Measurements from ENCODE around the gene AMPH. TPM values are rescaled to one million over a fixed set of nuclear protein-coding genes. Genes with fewer than 3 reads are reported as not detected.

AMPH gene
- 4.9 TPM for total RNA-seq

DNA sequence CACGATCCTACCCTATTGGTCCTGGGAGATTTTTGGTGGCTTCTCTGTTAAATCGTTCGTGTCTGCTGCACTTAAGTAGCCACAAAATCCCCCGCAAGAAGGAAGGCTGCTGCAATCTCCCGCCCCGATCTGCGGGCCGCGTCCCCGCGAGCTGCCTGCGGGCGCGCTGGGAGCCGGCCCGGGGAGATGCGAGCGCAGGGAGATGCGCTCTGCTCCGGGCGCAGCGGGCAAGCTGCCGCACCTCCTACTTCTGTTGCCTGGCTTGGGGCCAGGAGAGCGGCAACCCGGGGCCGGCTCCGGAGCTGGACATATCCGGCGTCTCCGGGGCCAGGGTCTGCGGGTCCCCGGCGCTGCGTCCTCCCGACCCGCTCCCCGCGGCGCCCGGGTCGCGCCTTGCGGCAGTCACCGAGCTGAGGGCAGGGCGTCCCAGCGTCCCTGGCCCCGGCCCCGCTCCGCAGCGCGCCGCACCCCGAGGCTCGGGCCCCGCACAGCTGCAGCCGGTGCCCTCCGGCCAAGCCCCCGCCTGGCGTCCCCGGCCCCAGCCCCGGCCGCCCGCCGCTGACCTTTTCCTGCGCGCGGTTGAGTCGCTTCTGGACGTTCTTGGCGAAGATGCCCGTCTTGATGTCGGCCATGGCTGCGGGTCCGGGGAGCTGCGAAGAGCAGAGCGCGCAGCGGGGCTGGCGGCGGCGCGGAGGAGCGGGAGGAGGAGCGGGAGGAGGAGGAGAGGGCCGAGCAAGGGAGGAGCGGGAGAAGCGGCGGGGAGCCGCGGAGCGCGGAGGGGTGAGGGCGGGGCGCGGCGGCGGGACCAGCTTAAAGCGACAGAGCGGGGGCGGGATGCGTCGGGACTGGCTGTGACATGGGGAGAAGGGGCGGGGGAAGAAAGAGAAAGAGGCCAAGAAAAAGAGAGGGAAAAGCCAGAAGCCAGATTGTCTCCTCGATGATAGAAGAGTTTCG is at the start of gene AMPH:
AMPH (minus strand) TSS at position 654 of the 954 bp plus-strand sequence; CDS start at position 632, 22 bp downstream.
- DNase-seq (ENCODE audit: low spot score), result peak; percentile 17

DNA sequence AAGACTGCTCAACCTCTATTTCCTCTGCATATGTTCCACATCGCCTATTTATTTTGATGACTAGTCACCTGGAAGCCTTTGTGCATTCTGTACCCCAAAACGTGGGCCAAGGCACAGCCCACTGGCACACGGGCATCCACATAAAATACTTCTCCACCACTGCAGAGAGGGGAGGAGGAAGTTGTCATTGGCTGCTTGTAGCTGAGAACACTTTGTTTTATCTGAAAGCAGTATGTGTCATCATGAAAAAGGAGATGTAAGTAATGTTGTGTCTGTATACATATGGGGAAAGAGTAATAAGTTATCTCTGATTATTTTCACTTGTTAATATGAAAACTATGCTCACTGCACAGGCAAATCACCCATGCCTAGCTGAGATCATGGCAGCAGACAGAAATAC is 48.2 kb upstream of the AMPH start:
- no peak for DNase-seq (ENCODE audit: low spot score)

DNA sequence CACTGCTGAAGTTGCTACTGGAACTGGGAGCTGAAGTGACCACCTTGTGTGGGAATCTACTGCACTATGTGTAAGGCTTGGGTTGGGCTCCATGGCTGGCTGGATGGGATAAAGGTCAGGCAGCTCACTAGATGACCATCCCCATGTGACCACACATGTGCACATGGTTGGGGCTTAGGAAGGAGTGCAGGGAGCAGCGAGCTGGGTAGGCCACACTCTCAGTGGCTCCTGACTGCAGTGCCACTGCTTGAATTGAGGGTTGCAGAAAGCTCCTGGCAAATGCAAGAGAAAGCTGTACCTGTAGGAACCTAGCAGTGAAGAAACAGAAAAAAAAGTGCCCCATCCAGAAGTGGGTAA is 47.5 kb upstream of the AMPH start:
- no peak for DNase-seq (ENCODE audit: low spot score)

DNA sequence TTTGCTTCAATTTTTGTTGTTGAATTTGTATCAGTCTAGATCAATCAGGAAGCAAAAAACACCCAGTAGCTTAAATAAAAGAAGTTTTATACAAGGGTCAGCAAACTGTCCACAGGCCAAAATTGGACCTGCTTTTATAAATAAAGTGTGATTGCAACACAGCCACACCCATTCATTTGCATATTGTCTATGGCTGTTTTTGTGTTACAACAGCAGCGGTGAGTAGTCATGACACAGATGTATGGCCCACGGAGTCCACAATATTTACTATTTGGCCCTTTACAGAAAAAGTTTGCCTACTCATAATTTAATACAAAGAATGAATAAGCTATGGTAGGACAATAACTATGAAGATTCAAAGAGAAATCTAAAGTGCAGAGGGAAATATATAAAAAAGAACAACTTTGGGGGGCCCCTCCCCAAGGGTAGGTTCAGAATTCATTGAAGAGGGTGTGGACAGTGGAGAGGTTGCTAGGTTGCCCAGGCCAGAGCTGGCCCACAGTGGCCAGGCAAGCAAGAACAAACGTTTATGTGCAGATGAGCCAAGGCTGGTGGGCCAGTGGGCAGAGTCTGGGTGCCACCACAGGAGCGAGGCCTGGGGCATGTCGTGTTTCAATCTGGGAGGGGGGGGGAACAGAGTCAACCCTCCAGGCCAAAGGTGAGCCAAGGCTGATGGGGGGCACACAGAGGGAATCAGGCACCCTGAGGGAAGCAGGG is 47.0 kb upstream of the AMPH start:
- no peak for DNase-seq (ENCODE audit: low spot score)

DNA sequence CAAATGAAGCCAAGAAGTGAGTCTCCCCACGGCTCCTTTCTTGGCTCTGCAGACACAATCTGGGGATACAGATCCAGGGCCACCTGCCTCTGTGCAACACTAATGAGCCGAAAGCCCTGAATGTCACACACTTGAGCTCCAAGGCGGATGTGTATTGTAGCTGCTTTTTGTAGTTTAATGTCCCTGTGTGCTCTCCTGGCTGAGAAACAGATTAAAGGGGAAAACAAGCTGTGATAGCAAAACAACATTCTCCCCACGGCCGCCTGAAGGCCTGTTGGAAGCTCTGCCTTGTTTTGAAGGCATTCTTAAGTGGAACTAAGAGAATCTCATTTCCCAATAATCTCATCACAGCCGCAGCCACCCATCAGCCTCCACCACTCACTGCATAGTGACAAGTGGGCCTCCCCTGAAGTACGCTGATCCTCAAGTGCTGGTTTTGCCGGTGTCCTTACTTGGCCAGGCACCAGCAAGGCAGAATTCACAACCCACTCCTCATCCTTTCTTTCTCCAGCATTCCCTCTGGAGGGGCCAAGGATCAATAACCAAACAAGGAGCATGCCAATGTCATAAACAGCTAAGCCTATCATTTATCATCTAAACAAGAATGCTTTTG is 44.4 kb upstream of the AMPH start:
- DNase-seq (ENCODE audit: low spot score), result no peak

DNA sequence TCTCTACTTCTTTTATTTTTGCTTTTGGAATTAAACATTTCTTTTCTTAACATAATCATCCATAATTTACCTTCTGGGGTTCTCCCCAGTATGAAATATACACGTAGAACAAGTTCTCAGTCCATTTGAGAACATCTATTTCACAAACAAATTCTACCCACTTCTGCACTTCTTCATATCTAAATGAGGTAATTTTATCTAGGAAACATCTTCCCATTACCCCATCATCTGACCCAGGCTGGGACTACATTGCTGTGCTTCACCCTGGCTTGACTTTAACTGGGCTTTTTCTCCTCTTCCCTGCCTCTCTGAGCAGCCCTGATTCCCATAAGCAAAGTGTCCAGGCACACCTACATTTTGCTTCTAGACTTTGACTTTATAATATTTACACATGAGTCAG is 43.3 kb upstream of the AMPH start:
- DNase-seq (ENCODE audit: low spot score), result no peak

DNA sequence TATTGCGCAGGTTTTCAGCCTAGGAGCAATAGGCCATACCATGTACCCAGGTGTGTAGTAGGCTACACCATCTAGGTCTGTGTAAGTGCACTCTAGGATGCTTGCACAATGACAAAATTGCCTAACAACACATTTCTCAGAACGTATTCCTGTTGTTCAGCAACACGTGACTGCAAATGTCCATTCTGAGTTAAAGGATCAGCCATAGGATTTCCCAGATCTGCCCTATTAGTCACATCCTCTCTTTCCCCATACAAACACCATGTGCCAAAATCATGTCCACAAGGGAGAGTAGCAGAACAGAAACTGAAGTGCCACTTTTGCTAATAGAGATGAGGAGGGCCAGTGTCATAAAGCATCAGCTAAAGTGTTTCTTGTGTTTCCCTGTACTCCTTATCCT is 42.6 kb upstream of the AMPH start:
- DNase-seq (ENCODE audit: low spot score), result no peak

DNA sequence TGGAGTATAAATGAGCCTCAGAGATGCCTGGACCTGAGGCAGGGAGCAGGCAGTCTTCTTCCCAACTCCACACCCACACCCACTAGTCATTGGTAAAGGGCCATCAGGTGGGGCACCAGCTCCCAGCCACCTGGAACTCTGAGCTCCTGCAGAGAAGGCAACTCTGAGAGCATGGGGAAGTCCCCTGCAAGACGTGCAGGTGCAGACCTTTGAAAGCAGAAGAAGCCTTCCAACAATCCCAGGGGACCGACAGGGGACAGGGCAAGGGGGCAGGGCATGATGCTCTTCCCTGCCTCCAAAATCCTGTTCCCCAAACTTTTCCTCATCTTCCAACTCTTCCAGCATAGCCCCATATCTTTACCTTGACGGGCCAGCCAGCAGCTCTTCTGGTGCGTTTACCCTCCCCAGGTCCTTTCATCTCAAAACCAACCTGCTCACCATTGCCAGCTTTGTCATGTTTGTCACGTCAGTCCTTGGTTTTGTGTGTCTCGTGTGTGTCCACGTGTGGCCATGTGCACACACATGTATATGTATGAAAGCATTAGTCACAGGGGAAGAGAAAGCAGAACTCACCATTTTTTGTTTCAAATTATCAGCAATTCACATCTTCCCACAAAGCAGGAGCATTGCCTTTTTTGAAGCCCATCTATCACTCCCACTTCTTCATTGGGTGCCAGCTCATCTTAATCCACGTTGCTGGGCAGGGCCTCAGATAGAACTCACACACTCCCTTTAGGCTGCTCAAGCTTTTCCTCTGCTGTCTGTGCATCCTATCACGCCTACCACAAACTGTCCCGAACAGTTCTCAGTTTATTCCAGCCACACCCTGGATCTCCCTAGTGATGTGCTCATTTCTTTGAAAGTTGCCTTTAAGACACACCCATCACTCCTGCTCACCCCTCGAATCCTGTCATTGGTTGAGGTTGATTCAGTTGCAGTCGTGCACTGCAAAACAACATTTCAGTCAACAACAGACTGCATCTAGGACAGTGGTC is 41.0 kb upstream of the AMPH start:
- no peak for DNase-seq (ENCODE audit: low spot score)

DNA sequence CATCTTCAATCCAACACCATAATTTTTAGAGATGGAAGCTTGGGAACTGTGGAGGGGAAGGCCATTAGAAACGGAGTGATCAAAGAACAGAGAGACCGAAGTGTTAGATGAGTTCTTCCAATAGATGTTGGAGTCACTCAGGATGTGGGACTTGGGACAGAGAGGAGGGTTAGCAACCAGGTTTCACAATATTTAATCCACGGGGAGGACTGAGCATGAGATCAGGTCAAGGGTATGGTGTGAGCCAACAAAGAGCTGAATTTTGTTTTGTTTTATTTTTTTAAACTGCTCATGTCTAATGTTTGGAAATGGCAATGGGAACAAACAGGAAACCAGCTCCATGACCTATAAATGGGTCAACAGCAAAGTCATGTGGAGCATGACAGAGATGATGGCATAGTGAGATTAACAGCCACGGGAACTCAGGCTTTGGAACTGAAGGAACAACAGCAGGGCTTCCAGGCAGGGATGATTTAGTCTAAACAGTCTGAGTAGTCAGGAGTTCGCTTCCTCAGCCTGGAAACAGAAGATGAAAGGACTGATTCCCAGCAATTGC is 38.9 kb upstream of the AMPH start:
- no peak for DNase-seq (ENCODE audit: low spot score)

DNA sequence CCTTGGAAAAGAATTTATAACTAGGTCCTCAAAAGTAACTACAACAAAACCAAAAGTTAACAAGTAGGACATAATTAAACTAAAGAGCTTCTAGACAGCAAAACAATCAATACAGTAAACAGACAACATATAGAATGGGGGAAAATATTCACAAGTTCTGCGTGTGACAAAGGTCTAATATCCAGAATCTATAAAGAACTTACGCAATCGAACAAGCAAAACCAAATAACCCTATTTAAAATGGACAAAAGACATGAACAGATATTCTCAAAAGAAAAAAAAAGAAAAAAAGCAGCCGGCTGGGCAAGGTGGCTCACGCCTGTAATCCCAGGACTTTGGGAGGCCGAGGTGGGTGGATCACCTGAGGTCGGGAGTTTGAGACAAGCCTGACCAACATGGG is 33.8 kb upstream of the AMPH start:
- DNase-seq (ENCODE audit: low spot score), result no peak

DNA sequence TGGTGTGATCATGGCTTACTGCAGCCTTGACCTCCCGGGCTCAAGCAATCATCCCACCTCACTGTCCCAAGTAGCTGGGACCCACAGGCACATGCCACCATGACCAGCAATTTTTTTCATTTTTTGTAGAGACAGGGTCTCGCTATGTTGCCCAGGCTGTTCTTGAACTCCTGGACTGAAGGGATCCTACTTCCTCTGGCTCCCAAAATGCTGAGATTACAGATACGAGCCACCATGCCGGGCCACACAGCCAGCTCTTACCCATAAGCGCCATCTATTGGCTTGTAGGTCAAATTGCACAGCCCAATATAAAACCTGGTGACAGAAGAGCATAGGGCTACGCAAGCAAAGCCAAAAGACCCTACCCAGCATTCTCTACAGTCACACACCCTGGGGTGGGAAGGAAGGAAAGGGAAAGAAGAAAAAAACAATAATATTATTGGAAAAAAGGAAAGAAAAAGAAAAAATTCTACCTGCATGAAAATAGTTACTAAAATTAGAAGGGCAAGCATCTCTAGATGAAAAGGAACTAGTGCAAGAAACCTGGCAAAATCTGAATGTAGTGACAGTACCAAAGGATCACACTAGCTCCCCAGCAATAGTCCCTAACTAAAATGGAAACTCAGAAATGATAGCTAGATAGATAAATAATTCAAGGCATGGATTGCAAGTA is 29.4 kb upstream of the AMPH start:
- DNase-seq (ENCODE audit: low spot score), result no peak

DNA sequence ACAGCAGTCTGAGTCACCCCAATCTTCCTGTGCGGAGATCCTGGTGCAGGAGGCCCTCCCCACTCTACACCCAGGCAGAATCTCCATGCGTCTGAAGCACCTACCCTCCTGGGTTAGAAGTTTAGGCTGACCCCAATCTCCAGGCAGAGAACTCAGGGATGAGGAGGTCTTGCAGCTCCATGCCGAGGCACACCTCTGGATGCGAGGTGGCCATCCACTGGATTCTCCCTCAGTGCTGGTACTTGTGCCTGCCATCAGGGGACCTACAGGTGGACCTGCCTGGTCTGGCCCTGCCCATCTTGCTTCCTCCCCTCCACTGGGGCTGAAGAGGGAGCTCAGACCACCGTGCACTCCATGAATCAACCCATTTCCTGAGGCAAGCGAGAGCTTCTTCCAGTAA is 28.8 kb upstream of the AMPH start:
- DNase-seq (ENCODE audit: low spot score), result no peak

DNA sequence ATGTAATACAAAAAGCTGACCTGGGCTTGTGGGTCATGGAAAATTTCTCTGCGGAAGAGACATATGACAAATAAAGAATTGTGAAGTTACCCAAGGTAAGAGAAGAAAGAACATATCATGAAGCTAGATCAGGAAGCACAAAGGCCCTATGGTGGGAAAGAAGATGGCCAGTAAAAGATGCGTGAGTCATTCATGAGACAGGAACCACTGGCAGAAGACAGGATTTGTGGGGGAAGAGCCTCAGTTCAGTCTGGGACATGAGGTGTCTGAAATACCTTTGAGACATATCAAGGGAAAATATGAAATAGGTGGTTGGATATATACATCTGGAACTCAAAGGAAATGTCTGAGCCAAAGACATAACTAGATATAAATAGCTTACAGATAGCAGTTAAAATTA is 27.7 kb upstream of the AMPH start:
- DNase-seq (ENCODE audit: low spot score), result no peak

DNA sequence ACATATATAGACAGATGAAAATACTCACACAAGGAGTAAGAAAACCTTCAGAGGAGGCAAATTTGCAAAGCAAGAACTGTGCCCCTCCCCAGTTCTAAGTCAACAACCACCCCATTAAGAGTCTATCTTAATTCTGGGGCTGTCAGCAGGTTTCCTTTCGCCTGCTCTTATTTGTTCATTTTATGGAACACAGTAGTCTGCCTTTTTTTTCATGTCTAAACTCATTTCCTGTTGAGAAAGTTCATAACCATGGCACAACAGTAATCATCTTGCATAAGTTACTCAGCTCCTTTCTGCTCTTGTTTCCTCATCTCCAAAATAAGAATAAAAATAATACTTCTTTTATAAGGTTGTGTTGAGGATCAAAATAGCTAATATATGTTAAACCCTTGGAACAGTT is 25.8 kb upstream of the AMPH start:
- DNase-seq (ENCODE audit: low spot score), result no peak

DNA sequence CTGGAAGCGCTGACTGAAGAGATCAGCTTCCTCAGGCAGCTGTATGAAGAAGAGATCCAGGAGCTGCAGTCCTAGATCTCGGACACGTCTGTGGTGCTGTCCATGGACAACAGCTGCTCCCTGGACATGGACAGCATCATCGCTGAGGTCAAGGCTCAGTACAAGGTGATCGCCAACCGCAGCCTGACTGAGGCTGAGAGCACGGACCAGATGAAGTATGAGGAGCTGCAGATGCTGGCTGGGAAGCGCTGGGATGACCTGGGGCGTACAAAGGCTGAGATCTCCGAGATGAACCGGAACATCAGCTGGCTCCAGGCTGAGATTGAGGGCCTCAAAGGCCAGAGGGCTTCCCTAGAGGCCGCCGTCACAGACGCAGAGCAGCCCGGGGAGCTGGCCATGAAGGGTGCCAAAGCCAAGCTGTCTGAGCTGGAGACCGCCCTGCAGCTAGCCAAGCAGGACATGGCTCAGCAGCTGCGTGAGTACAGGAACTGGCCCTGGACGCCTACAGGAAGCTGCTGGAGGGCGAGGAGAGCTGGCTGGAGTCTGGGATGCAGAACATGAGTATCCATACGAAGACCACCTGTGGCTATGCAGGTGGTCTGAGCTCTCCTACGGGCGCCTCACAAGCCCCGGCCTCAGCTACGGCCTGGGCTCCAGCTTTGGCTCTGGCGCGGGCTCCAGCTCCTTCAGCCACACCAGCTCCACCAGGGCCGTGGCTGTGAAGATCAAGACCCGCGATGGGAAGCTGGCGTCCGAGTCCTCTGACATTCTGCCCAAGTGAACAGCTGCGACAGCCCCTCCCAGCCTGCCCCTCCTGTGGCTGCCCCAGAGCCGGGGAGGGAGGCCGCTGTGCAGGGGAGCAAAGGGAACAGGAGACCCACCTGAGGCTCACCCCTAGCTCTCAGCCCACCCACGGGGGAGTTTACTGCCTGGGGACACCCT is 24.9 kb upstream of the AMPH start:
- no peak for DNase-seq (ENCODE audit: low spot score)

DNA sequence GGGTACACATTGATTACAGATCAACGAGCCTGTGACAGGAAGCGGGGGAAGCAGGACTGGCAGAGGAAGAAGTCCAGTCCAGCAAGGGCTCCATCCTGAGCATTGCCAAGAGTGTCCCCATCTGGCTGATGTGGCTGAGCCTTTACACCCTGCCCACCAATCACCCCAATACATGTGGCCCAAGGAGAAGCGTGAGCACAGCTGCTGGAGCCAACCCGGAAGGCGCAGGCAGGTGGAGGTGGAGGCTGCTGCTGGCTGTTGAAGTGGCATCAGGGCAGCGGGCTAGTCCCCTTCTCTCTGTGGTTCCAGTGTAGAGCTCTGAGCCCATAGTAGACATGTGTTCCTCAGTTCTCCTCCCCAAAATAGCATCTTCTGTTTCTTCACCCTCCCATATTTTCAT is 6.8 kb upstream of the AMPH start:
- no peak for DNase-seq (ENCODE audit: low spot score)

DNA sequence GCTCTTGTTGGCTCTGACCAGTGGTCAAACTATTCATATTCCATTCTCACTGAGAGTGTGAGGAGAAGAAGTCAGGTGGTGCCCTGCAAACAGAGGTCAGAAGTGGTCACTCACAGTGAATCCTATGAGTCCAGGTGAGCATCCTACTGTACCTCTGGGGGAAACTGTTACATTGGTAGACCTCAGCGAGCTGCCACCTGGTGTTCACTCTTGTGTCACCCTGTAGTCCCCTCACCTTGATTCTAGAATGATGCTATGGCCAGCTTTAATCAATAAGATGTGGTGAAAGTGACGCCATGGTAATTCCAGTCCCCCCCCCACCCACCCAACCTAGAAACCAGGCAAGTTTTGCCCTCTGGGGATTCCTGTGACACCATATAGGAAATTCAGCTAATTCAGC is 1.2 kb upstream of the AMPH start:
- no peak for DNase-seq (ENCODE audit: low spot score)

DNA sequence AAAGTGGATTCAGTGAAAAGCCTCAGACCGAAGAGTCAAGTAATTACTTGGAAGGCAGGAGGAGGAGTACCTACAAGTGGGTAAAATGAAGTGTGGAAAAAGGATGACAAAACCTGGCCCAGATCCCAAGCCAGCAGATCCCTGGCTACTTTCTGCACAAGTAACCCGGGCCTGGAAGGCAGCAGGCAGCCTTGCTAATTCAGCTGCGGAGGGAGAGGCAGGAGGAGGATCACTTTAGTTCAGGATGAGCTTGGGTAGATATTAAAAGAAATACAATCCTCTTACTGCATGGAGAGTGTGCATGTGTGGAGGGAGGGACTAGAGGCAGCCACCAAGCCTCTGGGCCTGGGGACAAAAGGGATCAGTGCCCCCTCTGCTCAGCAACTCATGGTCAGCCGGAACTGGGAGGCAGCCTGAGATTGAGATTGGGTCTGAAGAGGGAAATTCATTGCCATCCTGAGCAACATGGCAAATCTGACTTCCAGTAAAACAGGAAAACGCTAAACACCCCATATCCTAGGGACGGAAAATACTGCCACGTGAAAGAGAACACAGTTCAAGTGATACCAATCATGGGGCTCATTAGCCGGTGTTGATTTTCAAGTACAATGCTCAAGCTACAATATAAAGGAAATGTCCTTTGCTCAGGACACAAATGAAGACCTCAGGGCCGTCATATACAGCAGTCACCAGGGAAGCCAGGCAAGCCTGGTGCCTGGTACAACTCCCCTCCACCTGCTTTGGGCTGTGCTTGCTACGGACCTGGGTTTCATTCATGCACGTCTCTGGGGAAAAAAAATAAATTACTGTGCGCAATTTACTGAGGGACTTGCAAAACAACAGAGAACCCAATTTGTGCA is 1.3 kb downstream of the AMPH start:
- DNase-seq (ENCODE audit: low spot score), result no peak
